Measurements from ENCODE around the gene FMO4. TPM values are rescaled to one million over a fixed set of nuclear protein-coding genes. Genes with fewer than 3 reads are reported as not detected.
"Not testable (repeated sequence)": the region's sequence is repeated elsewhere in the genome, so short reads cannot be mapped to it uniquely, and the experiment has no call there.

The FMO4 gene
- total RNA-seq, 1 experiment from 2014 or later = 0.98 TPM

GRCh38 chr1:171367436-171367835 is 53.5 kb downstream of the FMO4 start:
- ChIA-PET POLR2A (ENCODE audit: unreplicated experiment) (interaction anchor here (0.6 kb wide), 1 partner anchor 402 kb away, joined by 6 read pairs; no protein-coding TSS in a partner anchor), CTCF (no interaction called here)
- Histone ChIP-seq H3K27ac (ENCODE audit: low read length) (no peak overlapping the region), H3K27me3 (ENCODE audit: low read length) (no peaks in the 10 kb centered on the region), H3K9me2 (replicated peaks; ENCODE audit: low read length) (no peaks in the 10 kb centered on the region), H3K79me2 (ENCODE audit: low read length) (no peaks in the 10 kb centered on the region), H3F3A (ENCODE audit: low read length, unreplicated experiment) (no peaks in the 10 kb centered on the region), H3K9ac (ENCODE audit: low read length) (no peak overlapping the region), H2AFZ (ENCODE audit: low read length) (no peak overlapping the region), H3K9me3 (ENCODE audit: low read length) (no peaks in the 10 kb centered on the region), H3K4me2 (ENCODE audit: low read length) (no peak overlapping the region), H4K20me1 (ENCODE audit: low read length) (no peaks in the 10 kb centered on the region), H3K4me1 (ENCODE audit: insufficient read depth, low read length) (no peaks in the 10 kb centered on the region), H3K4me3 (ENCODE audit: low read length) (no peak overlapping the region), H3K36me3 (ENCODE audit: low read depth, low read length) (no peaks in the 10 kb centered on the region)
- BruUV-seq (replicated peaks) = no TSS peak
- intact Hi-C loops (cut with micrococcal nuclease) = no loop called here
- DNase-seq (no peak), ATAC-seq (no peak)
- no peak for TF ChIP-seq EZH2 (IDR thresholded peaks at IDR 0.05; ENCODE audit: low read length, unreplicated experiment)
- no peak for TF ChIP-seq CTCF (conservative IDR thresholded peaks at IDR 0.05; ENCODE audit: low read depth, low read length)
- TF ChIP-seq EZH2phosphoT487 (IDR thresholded peaks at IDR 0.05; ENCODE audit: borderline replicate concordance, low read length) = no peak

- Histone ChIP-seq H3K9me2 (replicated peaks; ENCODE audit: low read length) (no peaks in the 10 kb centered on the region), H3F3A (ENCODE audit: low read length, unreplicated experiment) (no peaks in the 10 kb centered on the region), H3K4me1 (ENCODE audit: insufficient read depth, low read length) (no peaks in the 10 kb centered on the region), H3K4me2 (ENCODE audit: low read length) (no peak overlapping the region), H2AFZ (ENCODE audit: low read length) (no peak overlapping the region), H3K9ac (ENCODE audit: low read length) (no peak overlapping the region), H3K27ac (ENCODE audit: low read length) (no peak overlapping the region), H4K20me1 (ENCODE audit: low read length) (no peaks in the 10 kb centered on the region), H3K79me2 (ENCODE audit: low read length) (no peaks in the 10 kb centered on the region), H3K27me3 (ENCODE audit: low read length) (no peaks in the 10 kb centered on the region), H3K9me3 (ENCODE audit: low read length) (no peaks in the 10 kb centered on the region), H3K36me3 (ENCODE audit: low read depth, low read length) (no peaks in the 10 kb centered on the region), H3K4me3 (ENCODE audit: low read length) (no peak overlapping the region)
- no peak for ATAC-seq
- ChIA-PET POLR2A (ENCODE audit: unreplicated experiment) (no interaction called here), CTCF (no interaction called here)
- TF ChIP-seq EZH2 (IDR thresholded peaks at IDR 0.05; ENCODE audit: low read length, unreplicated experiment) (no peak), CTCF (conservative IDR thresholded peaks at IDR 0.05; ENCODE audit: low read depth, low read length) (no peak), EZH2phosphoT487 (IDR thresholded peaks at IDR 0.05; ENCODE audit: borderline replicate concordance, low read length) (no peak)
- DNase-seq = no peak
- intact Hi-C loops (cut with micrococcal nuclease) = no loop called here
- no TSS peak for BruUV-seq (replicated peaks)
Observed at GRCh38 chr1:171372418-171373084, 58.6 kb downstream of the FMO4 start.

- CTCF ChIA-PET; H3K79me2 ChIP-seq (ENCODE audit: low read length); H3F3A ChIP-seq (ENCODE audit: low read length, unreplicated experiment); H3K9me2 ChIP-seq (replicated peaks; ENCODE audit: low read length); POLR2A ChIA-PET (ENCODE audit: unreplicated experiment); H3K27me3 ChIP-seq (ENCODE audit: low read length); H3K27ac ChIP-seq (ENCODE audit: low read length); ATAC-seq; H3K4me3 ChIP-seq (ENCODE audit: low read length); intact Hi-C loops (cut with micrococcal nuclease); H3K4me1 ChIP-seq (ENCODE audit: insufficient read depth, low read length); DNase-seq; H3K36me3 ChIP-seq (ENCODE audit: low read depth, low read length); H3K9me3 ChIP-seq (ENCODE audit: low read length); H3K4me2 ChIP-seq (ENCODE audit: low read length); H4K20me1 ChIP-seq (ENCODE audit: low read length); H2AFZ ChIP-seq (ENCODE audit: low read length); H3K9ac ChIP-seq (ENCODE audit: low read length); BruUV-seq (replicated peaks): not testable (repeated sequence)
Observed at GRCh38 chr1:171373357-171374122, 59.6 kb downstream of the FMO4 start.
